Panc1 (cell line): Measurements from ENCODE around the gene SPATA46.

Source experiments
- POLR2AphosphoS5 ChIP-seq: IDR thresholded peaks from 2 replicates; pipeline ENCODE4 v1.6.1; 2012; ENCODE audit warnings: mild to moderate bottlenecking, low read depth, low read length, moderate library complexity
- SIN3A ChIP-seq: IDR thresholded peaks from 2 replicates; pipeline ENCODE4 v1.6.1; 2012; ENCODE audit warnings: low read depth, mild to moderate bottlenecking, low read length, moderate library complexity, borderline replicate concordance; ENCODE audit not compliant: insufficient read depth
- TF ChIP-seq, protein P1 (sequence below): fragments of 450-650 bp; IDR thresholded peaks from 2 replicates; pipeline ENCODE4 v1.5.1; 2017; ENCODE audit warnings: mild to moderate bottlenecking
- TF ChIP-seq, protein P2 (sequence below), 2 experiments: IDR thresholded peaks; 2 replicates each; pipeline ENCODE4 v1.6.1; 2011 to 2012; ENCODE audit warnings: low read depth in 2 of 2, control low read depth in 1 of 2, low read length in 1 of 2, mild to moderate bottlenecking in 1 of 2, moderate library complexity in 1 of 2; ENCODE audit not compliant: insufficient read depth in 1 of 2

DNA sequence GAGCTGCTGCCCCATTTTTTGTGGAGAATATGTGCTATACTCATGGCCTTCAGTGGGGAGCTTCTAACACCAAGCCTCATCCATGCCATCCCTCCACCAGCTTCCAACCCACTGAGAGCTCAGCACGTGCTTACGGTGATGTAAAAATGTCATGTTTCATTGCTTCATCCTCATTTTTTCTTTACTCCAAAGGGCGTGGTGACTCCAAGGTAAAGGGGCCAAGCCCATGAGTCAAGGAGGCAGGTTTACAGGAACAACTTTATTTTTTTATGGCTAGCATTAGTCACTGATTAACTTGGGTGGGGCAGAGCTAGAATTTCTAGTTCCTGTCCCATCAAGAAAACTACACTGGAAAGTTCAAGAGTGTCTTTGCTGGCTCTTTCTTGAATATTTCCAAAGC, 4.7 kb upstream of the SPATA46 start, which contains the start of gene C1orf226:
- TF ChIP-seq, protein P1, sequence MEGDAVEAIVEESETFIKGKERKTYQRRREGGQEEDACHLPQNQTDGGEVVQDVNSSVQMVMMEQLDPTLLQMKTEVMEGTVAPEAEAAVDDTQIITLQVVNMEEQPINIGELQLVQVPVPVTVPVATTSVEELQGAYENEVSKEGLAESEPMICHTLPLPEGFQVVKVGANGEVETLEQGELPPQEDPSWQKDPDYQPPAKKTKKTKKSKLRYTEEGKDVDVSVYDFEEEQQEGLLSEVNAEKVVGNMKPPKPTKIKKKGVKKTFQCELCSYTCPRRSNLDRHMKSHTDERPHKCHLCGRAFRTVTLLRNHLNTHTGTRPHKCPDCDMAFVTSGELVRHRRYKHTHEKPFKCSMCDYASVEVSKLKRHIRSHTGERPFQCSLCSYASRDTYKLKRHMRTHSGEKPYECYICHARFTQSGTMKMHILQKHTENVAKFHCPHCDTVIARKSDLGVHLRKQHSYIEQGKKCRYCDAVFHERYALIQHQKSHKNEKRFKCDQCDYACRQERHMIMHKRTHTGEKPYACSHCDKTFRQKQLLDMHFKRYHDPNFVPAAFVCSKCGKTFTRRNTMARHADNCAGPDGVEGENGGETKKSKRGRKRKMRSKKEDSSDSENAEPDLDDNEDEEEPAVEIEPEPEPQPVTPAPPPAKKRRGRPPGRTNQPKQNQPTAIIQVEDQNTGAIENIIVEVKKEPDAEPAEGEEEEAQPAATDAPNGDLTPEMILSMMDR = no peak
- TF ChIP-seq, protein P2, sequence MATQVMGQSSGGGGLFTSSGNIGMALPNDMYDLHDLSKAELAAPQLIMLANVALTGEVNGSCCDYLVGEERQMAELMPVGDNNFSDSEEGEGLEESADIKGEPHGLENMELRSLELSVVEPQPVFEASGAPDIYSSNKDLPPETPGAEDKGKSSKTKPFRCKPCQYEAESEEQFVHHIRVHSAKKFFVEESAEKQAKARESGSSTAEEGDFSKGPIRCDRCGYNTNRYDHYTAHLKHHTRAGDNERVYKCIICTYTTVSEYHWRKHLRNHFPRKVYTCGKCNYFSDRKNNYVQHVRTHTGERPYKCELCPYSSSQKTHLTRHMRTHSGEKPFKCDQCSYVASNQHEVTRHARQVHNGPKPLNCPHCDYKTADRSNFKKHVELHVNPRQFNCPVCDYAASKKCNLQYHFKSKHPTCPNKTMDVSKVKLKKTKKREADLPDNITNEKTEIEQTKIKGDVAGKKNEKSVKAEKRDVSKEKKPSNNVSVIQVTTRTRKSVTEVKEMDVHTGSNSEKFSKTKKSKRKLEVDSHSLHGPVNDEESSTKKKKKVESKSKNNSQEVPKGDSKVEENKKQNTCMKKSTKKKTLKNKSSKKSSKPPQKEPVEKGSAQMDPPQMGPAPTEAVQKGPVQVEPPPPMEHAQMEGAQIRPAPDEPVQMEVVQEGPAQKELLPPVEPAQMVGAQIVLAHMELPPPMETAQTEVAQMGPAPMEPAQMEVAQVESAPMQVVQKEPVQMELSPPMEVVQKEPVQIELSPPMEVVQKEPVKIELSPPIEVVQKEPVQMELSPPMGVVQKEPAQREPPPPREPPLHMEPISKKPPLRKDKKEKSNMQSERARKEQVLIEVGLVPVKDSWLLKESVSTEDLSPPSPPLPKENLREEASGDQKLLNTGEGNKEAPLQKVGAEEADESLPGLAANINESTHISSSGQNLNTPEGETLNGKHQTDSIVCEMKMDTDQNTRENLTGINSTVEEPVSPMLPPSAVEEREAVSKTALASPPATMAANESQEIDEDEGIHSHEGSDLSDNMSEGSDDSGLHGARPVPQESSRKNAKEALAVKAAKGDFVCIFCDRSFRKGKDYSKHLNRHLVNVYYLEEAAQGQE (IDR thresholded peaks at IDR 0.05; ENCODE audit: insufficient read depth in 1 of 2, low read depth in 2 of 2, low read length in 1 of 2) = no peak
- TF ChIP-seq POLR2AphosphoS5 (no peak), SIN3A (no peak)
